HepG2 (cell line): ENCODE data around the gene ALB. TPM values are rescaled to one million over a fixed set of nuclear protein-coding genes. Genes with fewer than 3 reads are reported as not detected.

Experiments used
- AHR ChIP-seq: IDR thresholded peaks from 2 replicates; pipeline ENCODE4 v1.6.1; 2018; ENCODE audit warnings: missing genetic modification reagents, missing compliant biosample characterization
- ARNT ChIP-seq: fragments of 450-650 bp; IDR thresholded peaks from 2 replicates; pipeline ENCODE4 v1.6.1; 2017
- BRCA1 ChIP-seq: sonication (generic); formaldehyde crosslinking; IDR thresholded peaks from 2 replicates; pipeline ENCODE4 v1.4.0; 2020; ENCODE audit warnings: missing genetic modification reagents
- GLI4 ChIP-seq: sonication (generic); formaldehyde crosslinking; IDR thresholded peaks from 2 replicates; pipeline ENCODE4 v1.5.1; 2020; ENCODE audit warnings: missing genetic modification reagents, mild to moderate bottlenecking, moderate library complexity, borderline replicate concordance
- HNRNPK ChIP-seq: fragments of 200-400 bp; formaldehyde crosslinking; IDR thresholded peaks from 2 replicates; pipeline ENCODE4 v1.6.1; 2018; ENCODE audit warnings: low read length, low read depth, moderate library complexity, mild to moderate bottlenecking; ENCODE audit not compliant: poor library complexity, severe bottlenecking
- KDM2A ChIP-seq: sonication (generic); formaldehyde crosslinking; IDR thresholded peaks from 2 replicates; pipeline ENCODE4 v1.4.0; 2020; ENCODE audit warnings: low read depth, missing genetic modification reagents, borderline replicate concordance
- MAF1 ChIP-seq: sonication (generic); formaldehyde crosslinking; IDR thresholded peaks from 2 replicates; pipeline ENCODE4 v1.5.0; 2020; ENCODE audit warnings: missing genetic modification reagents, borderline replicate concordance
- MBD4 ChIP-seq: IDR thresholded peaks from 2 replicates; pipeline ENCODE4 v1.6.1; 2012; ENCODE audit warnings: low read length, inconsistent platforms, borderline replicate concordance
- MZF1 ChIP-seq: sonication (generic); formaldehyde crosslinking; IDR thresholded peaks from 2 replicates; pipeline ENCODE4 v1.8.1; 2023; ENCODE audit warnings: mild to moderate bottlenecking, missing genetic modification reagents, borderline replicate concordance
- NFE2L1 ChIP-seq: sonication (generic); formaldehyde crosslinking; IDR thresholded peaks from 2 replicates; pipeline ENCODE4 v1.4.0; 2020; ENCODE audit warnings: missing genetic modification reagents, mild to moderate bottlenecking, borderline replicate concordance
- NR2F2 ChIP-seq: IDR thresholded peaks from 2 replicates; pipeline ENCODE4 v1.6.1; 2012; ENCODE audit warnings: low read depth, inconsistent platforms, borderline replicate concordance
- NR2F6 ChIP-seq, 2 experiments: IDR thresholded peaks; 2 replicates each; pipeline ENCODE4 v1.6.1; 2016; ENCODE audit warnings: antibody characterized with exemption in 1 of 2, mild to moderate bottlenecking in 1 of 2
- PHB2 ChIP-seq: fragments of 450-650 bp; IDR thresholded peaks from 2 replicates; pipeline ENCODE4 v1.6.1; 2018; ENCODE audit not compliant: partially characterized antibody
- SALL1 ChIP-seq: sonication (generic); formaldehyde crosslinking; IDR thresholded peaks from 2 replicates; pipeline ENCODE4 v1.8.0; 2022; ENCODE audit warnings: mild to moderate bottlenecking, missing genetic modification reagents
- SNRNP70 ChIP-seq: fragments of 200-400 bp; formaldehyde crosslinking; IDR thresholded peaks from 2 replicates; pipeline ENCODE4 v1.6.1; 2017; ENCODE audit warnings: mild to moderate bottlenecking, low read depth, low read length, moderate library complexity
- ZFP36L1 ChIP-seq: sonication (generic); formaldehyde crosslinking; IDR thresholded peaks from 2 replicates; pipeline ENCODE4 v1.8.0; 2022; ENCODE audit warnings: mild to moderate bottlenecking, missing genetic modification reagents, moderate library complexity
- ZNF296 ChIP-seq: sonication (generic); formaldehyde crosslinking; conservative IDR thresholded peaks from 2 replicates; pipeline ENCODE4 v1.5.0; 2020; ENCODE audit warnings: mild to moderate bottlenecking, missing genetic modification reagents
- ZNF441 ChIP-seq: sonication (generic); formaldehyde crosslinking; IDR thresholded peaks from 2 replicates; pipeline ENCODE4 v1.7.0; 2021; ENCODE audit warnings: missing genetic modification reagents, borderline replicate concordance
- ZNF460 ChIP-seq: sonication (generic); formaldehyde crosslinking; IDR thresholded peaks from 2 replicates; pipeline ENCODE4 v1.5.1; 2020; ENCODE audit warnings: missing genetic modification reagents, mild to moderate bottlenecking, borderline replicate concordance
- ZNF547 ChIP-seq: sonication (generic); formaldehyde crosslinking; IDR thresholded peaks from 2 replicates; pipeline ENCODE4 v1.5.1; 2020; ENCODE audit warnings: mild to moderate bottlenecking, missing genetic modification reagents
- ZNF569 ChIP-seq: sonication (generic); formaldehyde crosslinking; IDR thresholded peaks from 2 replicates; pipeline ENCODE4 v1.5.0; 2020; ENCODE audit warnings: mild to moderate bottlenecking, missing genetic modification reagents, moderate library complexity, borderline replicate concordance
- ZNF652 ChIP-seq: IDR thresholded peaks from 2 replicates; pipeline ENCODE4 v1.6.1; 2016; ENCODE audit warnings: low read depth, borderline replicate concordance
- ZNF724P ChIP-seq: sonication (generic); formaldehyde crosslinking; IDR thresholded peaks from 2 replicates; pipeline ENCODE4 v1.8.0; 2022; ENCODE audit warnings: missing genetic modification reagents, borderline replicate concordance
- ZNF790 ChIP-seq: sonication (generic); formaldehyde crosslinking; IDR thresholded peaks from 2 replicates; pipeline ENCODE4 v1.8.0; 2022; ENCODE audit warnings: missing genetic modification reagents, mild to moderate bottlenecking, borderline replicate concordance
- polyA plus RNA-seq, 8 experiments: library from polyadenylated mRNA; depleted of rRNA in 3 of 8; stranded (reverse) in 7 of 8; unstranded in 1 of 8; fragments of >200 nt; fragmentation: Illumina TruSeq in 4 of 8; extraction: Trizol in 4 of 8; gene quantifications; 2 replicates each; pipeline versions ENCODE4 v1.2.1 to v1.2.3, GENCODE V29; 2011 to 2016; ENCODE audit warnings: low read depth in 4 of 8, missing spikeins in 1 of 8, mixed read lengths in 1 of 8; ENCODE audit not compliant: insufficient read depth in 1 of 8
- total RNA-seq, 5 experiments: library from RNA; depleted of rRNA; stranded (reverse); fragments of >200 nt; fragmentation: Illumina TruSeq; extraction: Trizol; gene quantifications; 2 replicates each; pipeline ENCODE4 v1.2.3, GENCODE V29; 2016; ENCODE audit warnings: low read depth in 1 of 5
- TF ChIP-seq, protein P1 (sequence below): sonication (generic); formaldehyde crosslinking; IDR thresholded peaks from 2 replicates; pipeline ENCODE4 v1.4.0; 2020; ENCODE audit warnings: missing genetic modification reagents
- TF ChIP-seq, protein P2 (sequence below): sonication (generic); formaldehyde crosslinking; IDR thresholded peaks from 2 replicates; pipeline ENCODE4 v1.8.0; 2022; ENCODE audit warnings: missing genetic modification reagents, low read depth, mild to moderate bottlenecking, borderline replicate concordance
- TF ChIP-seq, protein P3 (sequence below): sonication (generic); formaldehyde crosslinking; IDR thresholded peaks from 2 replicates; pipeline ENCODE4 v1.4.0; 2020; ENCODE audit warnings: missing genetic modification reagents

Gene ALB
- total and polyA plus RNA-seq, 2 of the 13 experiments (the other 11 are each of a cell fraction or from before 2014, with no cell fraction given) = 22,259 to 22,625 TPM

DNA sequence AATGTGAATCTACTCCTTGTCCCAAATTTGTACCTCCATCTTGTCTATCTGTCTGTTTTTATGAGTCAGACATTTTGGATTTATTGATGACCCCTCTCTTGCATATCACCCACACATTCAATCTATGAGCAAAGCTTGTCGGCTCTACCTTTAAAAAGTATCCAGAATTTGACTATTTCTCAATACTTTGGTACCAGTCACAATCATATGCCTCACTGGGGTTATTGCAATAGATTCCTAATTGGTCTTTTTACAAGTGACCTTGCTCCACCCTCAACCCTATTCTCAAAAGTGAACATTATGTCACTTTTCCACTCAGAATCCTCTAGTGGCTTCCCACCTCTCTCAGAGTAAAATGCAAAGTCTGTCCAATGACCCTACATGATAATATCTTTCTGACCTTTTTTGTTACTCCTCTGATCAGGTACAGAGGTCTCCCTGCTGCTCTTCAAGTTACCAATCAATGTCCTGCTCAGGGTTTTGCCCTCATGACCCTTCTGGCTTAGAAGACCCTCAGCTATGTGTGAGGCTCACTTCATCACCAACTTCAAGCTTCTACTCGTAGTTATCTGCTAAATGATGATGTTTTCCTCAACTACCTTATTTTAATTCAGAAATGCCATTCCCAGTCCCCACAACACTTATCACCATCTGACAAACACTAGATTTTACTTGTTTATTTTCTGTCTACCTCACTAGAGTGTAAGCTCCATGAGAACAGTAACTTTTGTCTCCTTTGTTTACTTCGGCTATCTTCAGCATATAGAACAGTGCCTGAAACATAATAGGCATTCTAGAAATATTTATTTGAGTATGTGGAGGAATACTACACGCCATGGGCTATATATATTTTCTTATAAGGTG, 54.3 kb downstream of the ALB start (continued):
- TF ChIP-seq, protein P1, sequence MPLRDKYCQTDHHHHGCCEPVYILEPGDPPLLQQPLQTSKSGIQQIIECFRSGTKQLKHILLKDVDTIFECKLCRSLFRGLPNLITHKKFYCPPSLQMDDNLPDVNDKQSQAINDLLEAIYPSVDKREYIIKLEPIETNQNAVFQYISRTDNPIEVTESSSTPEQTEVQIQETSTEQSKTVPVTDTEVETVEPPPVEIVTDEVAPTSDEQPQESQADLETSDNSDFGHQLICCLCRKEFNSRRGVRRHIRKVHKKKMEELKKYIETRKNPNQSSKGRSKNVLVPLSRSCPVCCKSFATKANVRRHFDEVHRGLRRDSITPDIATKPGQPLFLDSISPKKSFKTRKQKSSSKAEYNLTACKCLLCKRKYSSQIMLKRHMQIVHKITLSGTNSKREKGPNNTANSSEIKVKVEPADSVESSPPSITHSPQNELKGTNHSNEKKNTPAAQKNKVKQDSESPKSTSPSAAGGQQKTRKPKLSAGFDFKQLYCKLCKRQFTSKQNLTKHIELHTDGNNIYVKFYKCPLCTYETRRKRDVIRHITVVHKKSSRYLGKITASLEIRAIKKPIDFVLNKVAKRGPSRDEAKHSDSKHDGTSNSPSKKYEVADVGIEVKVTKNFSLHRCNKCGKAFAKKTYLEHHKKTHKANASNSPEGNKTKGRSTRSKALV (CRISPR knock-in tag) = 0 out of 2 replicates have a peak, but pooled peaks have one; percentile 26
- peak; percentile 61; the same call in 1 of the 2 replicates for TF ChIP-seq MBD4
- no peak for TF ChIP-seq ZNF547 (CRISPR knock-in tag)
- peak; percentile 37; the same call in 1 of the 2 replicates for TF ChIP-seq NR2F6 (IDR thresholded peaks at IDR 0.05)
- TF ChIP-seq NR2F6 (CRISPR knock-in tag; IDR thresholded peaks at IDR 0.05) = peak; percentile 22; the same call in 1 of the 2 replicates
- no peak for TF ChIP-seq ZNF724P
- no peak for TF ChIP-seq ZNF441 (CRISPR knock-in tag)
- TF ChIP-seq ZNF569 (CRISPR knock-in tag) = no peak
- no peak for TF ChIP-seq SNRNP70
- no peak for TF ChIP-seq BRCA1 (CRISPR knock-in tag)
- TF ChIP-seq ARNT = no peak
- no peak for TF ChIP-seq AHR
- no peak for TF ChIP-seq GLI4
- no peak for TF ChIP-seq HNRNPK
- TF ChIP-seq ZNF296 (CRISPR knock-in tag) = no peak
- no peak for TF ChIP-seq PHB2
- peak; percentile 8; the same call in 1 of the 2 replicates for TF ChIP-seq ZNF652 (CRISPR knock-in tag)
- no peak for TF ChIP-seq KDM2A (CRISPR knock-in tag)
- TF ChIP-seq, protein P2, sequence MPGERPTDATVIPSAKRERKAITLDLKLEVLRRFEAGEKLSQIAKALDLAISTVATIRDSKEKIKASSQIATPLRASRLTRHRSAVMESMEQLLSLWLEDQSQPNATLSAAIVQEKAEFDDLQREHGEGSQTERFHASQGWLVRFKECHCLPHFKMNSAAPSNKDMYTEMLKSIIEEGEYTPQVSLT (CRISPR knock-in tag) = no peak
- TF ChIP-seq ZNF790 (CRISPR knock-in tag) = no peak
- TF ChIP-seq NR2F2 = no peak; the same call in 1 of the 2 replicates
- TF ChIP-seq ZFP36L1 (CRISPR knock-in tag) = no peak
- TF ChIP-seq, protein P3, sequence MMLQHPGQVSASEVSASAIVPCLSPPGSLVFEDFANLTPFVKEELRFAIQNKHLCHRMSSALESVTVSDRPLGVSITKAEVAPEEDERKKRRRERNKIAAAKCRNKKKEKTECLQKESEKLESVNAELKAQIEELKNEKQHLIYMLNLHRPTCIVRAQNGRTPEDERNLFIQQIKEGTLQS (CRISPR knock-in tag) = no peak
- peak; percentile 7; the same call in 1 of the 2 replicates for TF ChIP-seq SALL1 (CRISPR knock-in tag)
- no peak; the same call in 1 of the 2 replicates for TF ChIP-seq MAF1 (CRISPR knock-in tag)
- no peak for TF ChIP-seq ZNF460
- TF ChIP-seq MZF1 (CRISPR knock-in tag) = no peak
- no peak for TF ChIP-seq NFE2L1 (CRISPR knock-in tag)
